Measurements from ENCODE around the gene BMI1.

BMI1 gene

GRCh38 chr10:22367471-22367870, 46.6 kb downstream of the BMI1 start:
- no peak for DNase-seq
- peak; percentile 58 for ATAC-seq

- no peak for DNase-seq
- ATAC-seq: no peak
Observed at GRCh38 chr10:22368402-22368801, 47.5 kb downstream of the BMI1 start.

GRCh38 chr10:22368981-22369380, 48.1 kb downstream of the BMI1 start:
- DNase-seq (no peak), ATAC-seq (no peak)

GRCh38 chr10:22369434-22370072, 48.7 kb downstream of the BMI1 start:
- DNase-seq (no peak), ATAC-seq (peak; percentile 50)

GRCh38 chr10:22370320-22370719, 49.4 kb downstream of the BMI1 start:
- ATAC-seq (no peak), DNase-seq (no peak)

GRCh38 chr10:22372298-22372697, 51.4 kb downstream of the BMI1 start:
- ATAC-seq: no peak
- DNase-seq: no peak

GRCh38 chr10:22372917-22373316, 52.0 kb downstream of the BMI1 start:
- ATAC-seq: no peak
- DNase-seq: no peak

- ATAC-seq (no peak), DNase-seq (no peak)
Observed at GRCh38 chr10:22374489-22375126, 53.7 kb downstream of the BMI1 start.

GRCh38 chr10:22379059-22379458, 58.2 kb downstream of the BMI1 start:
- ATAC-seq: peak; percentile 98

More at GRCh38 chr10:22379059-22379458, 58.2 kb downstream of the BMI1 start:
- DNase-seq: peak; percentile 63
